RWPE2 (cell line): ENCODE results near the gene CFAP99.
A peak's percentile ranks its signal among the peaks of the same experiment; 100 is the strongest.

ENCODE experiments used
- ATAC-seq: fragments of 200-7000 bp; cut with Tn5 transposase; 3 replicates; pipeline ENCODE4 v1.9.1; 2021; ENCODE audit warnings: low read depth
- DNase-seq: peaks from one replicate; pipeline ENCODE4 v3.0.0-alpha.2; 2020; ENCODE audit warnings: low spot score
- H3K27ac ChIP-seq: fragments of 450-650 bp; 2 replicates; pipeline ENCODE4 v1.5.1; 2017; ENCODE audit warnings: mild to moderate bottlenecking; ENCODE audit not compliant: poor library complexity, severe bottlenecking
- H3K27me3 ChIP-seq: fragments of 250-450 bp; sonication (Bioruptor Pico); 2 replicates; pipeline ENCODE4 v1.5.1; 2021; ENCODE audit warnings: mild to moderate bottlenecking, moderate library complexity; ENCODE audit not compliant: insufficient read depth, poor library complexity, severe bottlenecking
- H3K36me3 ChIP-seq: fragments of 250-450 bp; sonication (Bioruptor Pico); 2 replicates; pipeline ENCODE4 v1.5.1; 2020; ENCODE audit warnings: low read depth, mild to moderate bottlenecking, moderate library complexity
- H3K4me1 ChIP-seq: fragments of 250-450 bp; sonication (Bioruptor Pico); 2 replicates; pipeline ENCODE4 v1.5.1; 2021; ENCODE audit warnings: mild to moderate bottlenecking, moderate library complexity; ENCODE audit not compliant: insufficient read depth, poor library complexity, severe bottlenecking
- H3K4me3 ChIP-seq: fragments of 250-450 bp; sonication (Bioruptor Pico); 2 replicates; pipeline ENCODE4 v1.5.1; 2021; ENCODE audit warnings: mild to moderate bottlenecking, moderate library complexity; ENCODE audit not compliant: severe bottlenecking
- H3K9me3 ChIP-seq: fragments of 250-450 bp; sonication (Bioruptor Pico); 2 replicates; pipeline ENCODE4 v1.5.1; 2021; ENCODE audit warnings: mild to moderate bottlenecking, moderate library complexity; ENCODE audit not compliant: severe bottlenecking
- TF ChIP-seq, protein P1 (sequence below): fragments of 450-650 bp; IDR thresholded peaks from one replicate; pipeline ENCODE4 v1.5.1; 2017; ENCODE audit warnings: mild to moderate bottlenecking, moderate library complexity; ENCODE audit not compliant: poor library complexity, severe bottlenecking

Gene CFAP99

GRCh38 chr4:2442175-2442993 is 23.6 kb downstream of the CFAP99 start:
- Histone ChIP-seq H3K27ac (no peak overlapping the region), H3K27me3 (no peaks in the 10 kb centered on the region), H3K4me3 (no peak overlapping the region), H3K9me3 (no peaks in the 10 kb centered on the region), H3K4me1 (no peaks in the 10 kb centered on the region), H3K36me3 (no peaks in the 10 kb centered on the region)
- ATAC-seq (no peak), DNase-seq (no peak)
- TF ChIP-seq, protein P1, sequence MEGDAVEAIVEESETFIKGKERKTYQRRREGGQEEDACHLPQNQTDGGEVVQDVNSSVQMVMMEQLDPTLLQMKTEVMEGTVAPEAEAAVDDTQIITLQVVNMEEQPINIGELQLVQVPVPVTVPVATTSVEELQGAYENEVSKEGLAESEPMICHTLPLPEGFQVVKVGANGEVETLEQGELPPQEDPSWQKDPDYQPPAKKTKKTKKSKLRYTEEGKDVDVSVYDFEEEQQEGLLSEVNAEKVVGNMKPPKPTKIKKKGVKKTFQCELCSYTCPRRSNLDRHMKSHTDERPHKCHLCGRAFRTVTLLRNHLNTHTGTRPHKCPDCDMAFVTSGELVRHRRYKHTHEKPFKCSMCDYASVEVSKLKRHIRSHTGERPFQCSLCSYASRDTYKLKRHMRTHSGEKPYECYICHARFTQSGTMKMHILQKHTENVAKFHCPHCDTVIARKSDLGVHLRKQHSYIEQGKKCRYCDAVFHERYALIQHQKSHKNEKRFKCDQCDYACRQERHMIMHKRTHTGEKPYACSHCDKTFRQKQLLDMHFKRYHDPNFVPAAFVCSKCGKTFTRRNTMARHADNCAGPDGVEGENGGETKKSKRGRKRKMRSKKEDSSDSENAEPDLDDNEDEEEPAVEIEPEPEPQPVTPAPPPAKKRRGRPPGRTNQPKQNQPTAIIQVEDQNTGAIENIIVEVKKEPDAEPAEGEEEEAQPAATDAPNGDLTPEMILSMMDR: no peak

GRCh38 chr4:2443061-2443730 is 24.4 kb downstream of the CFAP99 start:
- DNase-seq (no peak), ATAC-seq (no peak)
- TF ChIP-seq, protein P1: no peak
- Histone ChIP-seq H3K36me3 (no peaks in the 10 kb centered on the region), H3K27ac (no peak overlapping the region), H3K27me3 (no peaks in the 10 kb centered on the region), H3K4me3 (no peak overlapping the region), H3K4me1 (no peaks in the 10 kb centered on the region), H3K9me3 (no peaks in the 10 kb centered on the region)

- Histone ChIP-seq H3K27ac (no peak overlapping the region), H3K36me3 (no peaks in the 10 kb centered on the region), H3K27me3 (no peaks in the 10 kb centered on the region), H3K4me3 (no peak overlapping the region), H3K9me3 (no peaks in the 10 kb centered on the region), H3K4me1 (no peaks in the 10 kb centered on the region)
- DNase-seq (peak; percentile 63), ATAC-seq (no peak)
- TF ChIP-seq, protein P1: no peak
Observed at GRCh38 chr4:2443956-2444740, 25.4 kb downstream of the CFAP99 start.

- TF ChIP-seq, protein P1: no peak
- Histone ChIP-seq H3K9me3 (no peaks in the 10 kb centered on the region), H3K36me3 (no peaks in the 10 kb centered on the region), H3K4me1 (no peaks in the 10 kb centered on the region), H3K27me3 (no peaks in the 10 kb centered on the region), H3K27ac (no peak overlapping the region), H3K4me3 (no peak overlapping the region)
- ATAC-seq (no peak), DNase-seq (no peak)
Observed at GRCh38 chr4:2445130-2445529, 26.4 kb downstream of the CFAP99 start.
